ENCODE data around the gene RALGAPA2. TPM values are rescaled to one million over a fixed set of nuclear protein-coding genes. Genes with fewer than 3 reads are reported as not detected.

RALGAPA2 gene
- total RNA-seq, 3 donors from 2014 or later (not counting 1 experiment from before 2014, with no cell fraction given): 26.6 to 33.9 (median 33.1) TPM

DNA sequence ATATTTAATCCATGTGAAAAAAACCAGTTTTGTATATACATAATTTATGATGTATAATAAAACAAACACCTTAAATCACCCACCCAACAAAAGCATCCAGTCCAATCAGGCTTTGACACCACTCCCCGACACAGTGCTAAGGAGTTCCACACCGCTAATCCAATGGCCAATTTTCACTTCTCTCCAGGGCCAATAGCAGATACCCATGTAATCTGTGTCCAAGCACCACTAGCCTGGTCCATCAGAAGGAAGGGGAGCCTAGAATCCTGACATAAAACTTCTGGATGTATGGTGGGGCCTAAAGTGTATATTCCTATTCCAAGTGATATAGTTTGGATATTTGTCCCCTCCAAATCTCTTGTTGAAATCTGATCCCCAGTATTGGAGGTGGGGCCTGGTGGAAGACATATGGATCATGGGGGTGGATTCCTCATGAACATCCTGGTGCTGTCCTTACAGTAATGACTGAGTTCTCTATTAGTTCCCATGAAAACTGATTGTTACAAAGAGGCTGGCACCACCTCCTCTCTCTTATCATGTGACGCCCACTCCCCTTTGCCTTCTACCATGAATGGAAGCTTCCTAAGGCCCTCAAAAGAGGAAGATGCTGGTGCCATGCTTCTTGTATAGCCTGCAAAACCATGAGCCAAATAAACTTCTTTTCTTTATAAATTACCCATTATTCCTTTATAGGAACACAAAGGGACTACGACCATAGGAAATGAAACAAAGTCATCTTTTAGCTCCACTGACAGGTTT is 20.8 kb downstream of the RALGAPA2 start:
- Mint-ChIP-seq H3K36me3 (no peaks in the 10 kb centered on the region), H3K9me3 (no peaks in the 10 kb centered on the region), H3K4me1 (peaks cover 37 to 50% of the 10 kb centered on the region in 2 donors), H3K27ac (no peak overlapping the region), H3K27me3 (ENCODE audit: low read depth in 2 of 2) (no peaks in the 10 kb centered on the region), H3K4me3 (no peak overlapping the region)
- no peak overlapping the region for H3K27ac ChIP-seq (ENCODE audit: low read length)
- no peaks in the 10 kb centered on the region for H3K36me3 ChIP-seq (ENCODE audit: control insufficient read depth, insufficient read depth, low read length)
- ATAC-seq (no peak), DNase-seq (no peak)
- TF ChIP-seq, protein P1, sequence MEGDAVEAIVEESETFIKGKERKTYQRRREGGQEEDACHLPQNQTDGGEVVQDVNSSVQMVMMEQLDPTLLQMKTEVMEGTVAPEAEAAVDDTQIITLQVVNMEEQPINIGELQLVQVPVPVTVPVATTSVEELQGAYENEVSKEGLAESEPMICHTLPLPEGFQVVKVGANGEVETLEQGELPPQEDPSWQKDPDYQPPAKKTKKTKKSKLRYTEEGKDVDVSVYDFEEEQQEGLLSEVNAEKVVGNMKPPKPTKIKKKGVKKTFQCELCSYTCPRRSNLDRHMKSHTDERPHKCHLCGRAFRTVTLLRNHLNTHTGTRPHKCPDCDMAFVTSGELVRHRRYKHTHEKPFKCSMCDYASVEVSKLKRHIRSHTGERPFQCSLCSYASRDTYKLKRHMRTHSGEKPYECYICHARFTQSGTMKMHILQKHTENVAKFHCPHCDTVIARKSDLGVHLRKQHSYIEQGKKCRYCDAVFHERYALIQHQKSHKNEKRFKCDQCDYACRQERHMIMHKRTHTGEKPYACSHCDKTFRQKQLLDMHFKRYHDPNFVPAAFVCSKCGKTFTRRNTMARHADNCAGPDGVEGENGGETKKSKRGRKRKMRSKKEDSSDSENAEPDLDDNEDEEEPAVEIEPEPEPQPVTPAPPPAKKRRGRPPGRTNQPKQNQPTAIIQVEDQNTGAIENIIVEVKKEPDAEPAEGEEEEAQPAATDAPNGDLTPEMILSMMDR (IDR thresholded peaks at IDR 0.05): no peak
- 91% methylated on average over 4 of the region's 4 CpGs for WGBS (ENCODE audit: insufficient coverage)
- no peaks in the 10 kb centered on the region for H3K4me1 ChIP-seq (ENCODE audit: control insufficient read depth, insufficient read depth, low read length)
- H3K9me3 ChIP-seq (ENCODE audit: control insufficient read depth, insufficient read depth, low read length): no peaks in the 10 kb centered on the region
- H3K27me3 ChIP-seq (ENCODE audit: control insufficient read depth, insufficient read depth, low read length): no peaks in the 10 kb centered on the region
- H3K4me3 ChIP-seq (ENCODE audit: low read length): no peak overlapping the region
- intact Hi-C loops (cut with micrococcal nuclease): no loop called here

DNA sequence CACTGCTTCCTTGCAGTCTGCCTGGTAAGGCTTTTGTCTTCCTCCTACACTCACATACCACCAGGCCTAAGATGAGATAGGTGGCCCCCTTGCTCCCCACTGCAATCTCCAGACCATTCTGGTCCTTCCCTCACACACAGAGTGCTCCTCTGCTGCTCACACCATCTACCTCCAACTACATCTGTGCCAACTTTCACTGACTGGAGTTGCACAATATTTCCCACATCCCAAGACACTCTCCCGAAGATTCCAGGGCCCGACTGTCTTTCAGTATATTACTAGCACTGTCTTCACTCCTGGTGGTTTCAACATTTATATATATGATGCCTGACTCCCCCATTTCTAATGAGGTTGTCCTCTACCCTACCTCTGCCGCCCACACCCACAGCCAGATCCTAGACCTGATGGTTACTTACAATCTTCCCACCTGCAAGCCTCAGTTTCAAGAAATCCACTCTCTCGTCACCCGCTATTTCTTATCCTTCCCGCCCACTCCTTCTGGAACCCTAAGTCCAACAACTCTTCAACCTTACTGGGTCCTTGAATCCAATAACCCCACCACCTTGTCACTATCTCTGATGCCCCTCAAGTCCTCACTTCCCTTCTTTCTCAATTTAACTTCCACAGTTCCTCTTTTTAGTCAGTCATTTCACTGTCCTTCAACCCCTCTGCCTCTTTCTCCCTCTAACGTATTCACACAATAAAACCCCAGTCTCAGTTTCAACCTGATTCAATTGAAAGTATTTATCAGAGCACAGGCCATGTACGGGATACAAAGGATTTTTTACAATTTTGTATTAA is 21.6 kb downstream of the RALGAPA2 start:
- Mint-ChIP-seq H3K36me3 (no peaks in the 10 kb centered on the region), H3K27ac (no peak overlapping the region), H3K4me1 (peaks cover 33 to 44% of the 10 kb centered on the region in 2 donors), H3K27me3 (ENCODE audit: low read depth in 2 of 2) (no peaks in the 10 kb centered on the region), H3K4me3 (no peak overlapping the region), H3K9me3 (no peaks in the 10 kb centered on the region)
- intact Hi-C loops (cut with micrococcal nuclease): no loop called here
- no peaks in the 10 kb centered on the region for H3K27me3 ChIP-seq (ENCODE audit: control insufficient read depth, insufficient read depth, low read length)
- H3K27ac ChIP-seq (ENCODE audit: low read length): no peak overlapping the region
- no peaks in the 10 kb centered on the region for H3K36me3 ChIP-seq (ENCODE audit: control insufficient read depth, insufficient read depth, low read length)
- TF ChIP-seq, protein P1 (IDR thresholded peaks at IDR 0.05): no peak
- no peaks in the 10 kb centered on the region for H3K9me3 ChIP-seq (ENCODE audit: control insufficient read depth, insufficient read depth, low read length)
- ATAC-seq (no peak), DNase-seq (no peak)
- no peaks in the 10 kb centered on the region for H3K4me1 ChIP-seq (ENCODE audit: control insufficient read depth, insufficient read depth, low read length)
- 82% methylated on average over 7 of the region's 8 CpGs for WGBS (ENCODE audit: insufficient coverage)
- H3K4me3 ChIP-seq (ENCODE audit: low read length): no peak overlapping the region

DNA sequence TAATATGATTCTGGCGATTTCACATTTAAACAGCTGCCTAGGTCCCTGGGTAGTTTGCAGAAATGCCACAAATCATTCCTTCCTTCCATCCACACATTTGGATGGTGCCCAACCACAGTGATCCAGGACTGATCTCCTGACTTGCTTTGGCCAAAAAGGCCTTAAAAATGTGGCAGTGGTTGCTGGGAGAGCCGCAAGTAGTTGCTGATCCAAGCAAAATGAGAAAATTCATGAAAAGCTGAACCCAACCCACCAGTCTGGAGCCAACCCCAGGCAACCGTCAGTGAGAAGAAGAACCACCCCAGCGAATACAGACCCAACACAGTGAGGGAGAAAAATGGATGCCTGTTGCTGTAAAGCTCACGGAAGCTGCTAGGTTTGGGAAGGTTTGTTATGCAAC is 25.1 kb downstream of the RALGAPA2 start:
- Mint-ChIP-seq H3K27me3 (ENCODE audit: low read depth in 2 of 2) (no peaks in the 10 kb centered on the region), H3K36me3 (no peaks in the 10 kb centered on the region), H3K4me1 (peaks cover 59 to 64% of the 10 kb centered on the region in 2 donors), H3K27ac (peak overlapping the region in 1 of 2 donors; percentile 8), H3K4me3 (no peak overlapping the region), H3K9me3 (no peaks in the 10 kb centered on the region)
- Histone ChIP-seq H3K27ac (ENCODE audit: low read length) (no peak overlapping the region), H3K4me3 (ENCODE audit: low read length) (no peak overlapping the region), H3K36me3 (ENCODE audit: control insufficient read depth, insufficient read depth, low read length) (no peaks in the 10 kb centered on the region), H3K4me1 (ENCODE audit: control insufficient read depth, insufficient read depth, low read length) (peaks cover 10% of the 10 kb centered on the region), H3K9me3 (ENCODE audit: control insufficient read depth, insufficient read depth, low read length) (no peaks in the 10 kb centered on the region), H3K27me3 (ENCODE audit: control insufficient read depth, insufficient read depth, low read length) (no peaks in the 10 kb centered on the region)
- WGBS (ENCODE audit: insufficient coverage): 95% methylated on average over 2 of the region's 5 CpGs
- TF ChIP-seq, protein P1 (IDR thresholded peaks at IDR 0.05): no peak
- ATAC-seq (no peak), DNase-seq (no peak)
- intact Hi-C loops (cut with micrococcal nuclease): no loop called here

Data from natural killer cell (primary cell).